Spleen (tissue), 11 donors: ENCODE measurements around the gene ZNF790. TPM values are rescaled to one million over a fixed set of nuclear protein-coding genes. Genes with fewer than 3 reads are reported as not detected.

Experiments used
- DNase-seq: peaks from one replicate; pipeline ENCODE4 v3.0.0-alpha.2; 2020
- H3K27ac ChIP-seq, 8 donors: fragments of 200-600 bp; sonication (generic) in 7 of 8; 1 replicate in 4 of 8; 2 replicates in 4 of 8; pipeline versions ENCODE4 v1.5.0 to v1.8.0; 2016 to 2021; ENCODE audit warnings: inconsistent platforms in 4 of 8, mild to moderate bottlenecking in 4 of 8, moderate library complexity in 1 of 8
- H3K27me3 ChIP-seq, 7 donors: fragments of 200-600 bp; sonication (generic) in 6 of 7; replicated peaks in 1 of 7; 1 replicate in 4 of 7; 2 replicates in 3 of 7; pipeline versions ENCODE4 v1.5.0 to v1.8.0; 2016 to 2021; ENCODE audit warnings: inconsistent platforms in 3 of 7, mild to moderate bottlenecking in 1 of 7
- H3K36me3 ChIP-seq, 6 donors: fragments of 200-600 bp; sonication (generic) in 5 of 6; 1 replicate in 4 of 6; 2 replicates in 2 of 6; pipeline versions ENCODE4 v1.5.0 to v1.8.0; 2016 to 2021; ENCODE audit warnings: inconsistent platforms in 2 of 6
- H3K4me1 ChIP-seq, 6 donors: fragments of 200-600 bp; sonication (generic) in 5 of 6; 1 replicate in 3 of 6; 2 replicates in 3 of 6; pipeline versions ENCODE4 v1.5.0 to v1.8.0; 2016 to 2021; ENCODE audit warnings: inconsistent platforms in 3 of 6
- H3K4me3 ChIP-seq, 8 donors: fragments of 200-600 bp; sonication (generic) in 7 of 8; 1 replicate in 4 of 8; 2 replicates in 4 of 8; pipeline versions ENCODE4 v1.5.0 to v1.8.0; 2016 to 2021; ENCODE audit warnings: inconsistent platforms in 4 of 8, mild to moderate bottlenecking in 4 of 8, moderate library complexity in 2 of 8
- H3K9me3 ChIP-seq, 8 donors: fragments of 200-600 bp; sonication (generic) in 7 of 8; 1 replicate in 4 of 8; 2 replicates in 4 of 8; pipeline versions ENCODE4 v1.5.0 to v1.8.0; 2016 to 2021; ENCODE audit warnings: inconsistent platforms in 4 of 8
- CTCF ChIP-seq, 11 experiments: fragments of 200-600 bp in 7 of 11; fragments of 450-650 bp in 4 of 11; sonication (generic) in 4 of 11; IDR thresholded peaks in 8 of 11; conservative IDR thresholded peaks in 3 of 11; 1 replicate in 7 of 11; 2 replicates in 4 of 11; pipeline versions ENCODE4 v1.4.0 to v1.8.0; 2016 to 2021; ENCODE audit warnings: antibody characterized with exemption in 11 of 11, inconsistent platforms in 4 of 11, mild to moderate bottlenecking in 1 of 11
- POLR2A ChIP-seq, 3 donors: fragments of 450-650 bp; IDR thresholded peaks; one replicate each; pipeline ENCODE4 v1.5.1; 2017; ENCODE audit warnings: antibody characterized with exemption in 3 of 3, mild to moderate bottlenecking in 1 of 3
- POLR2AphosphoS5 ChIP-seq, 3 donors: sonication (generic); formaldehyde crosslinking; IDR thresholded peaks; one replicate each; pipeline ENCODE4 v1.5.1; 2017; ENCODE audit warnings: antibody characterized with exemption in 3 of 3
- WGBS, 5 donors: extraction: QIAGEN DNeasy Blood & Tissue Kit in 3 of 5; methylation state at CpG; one replicate each; pipeline versions ENCODE4 v1.1.5 to v1.1.7; 2013 to 2018; 5-methylcytosine and 5-hydroxymethylcytosine counted together
- intact Hi-C: fragments of 100-400 bp; cut with DNase I; formaldehyde crosslinking; loops from one replicate; pipeline ENCODE4 v1.15.0; 2023; ENCODE audit warnings: low total_unique reads
- polyA plus RNA-seq, 3 donors: library from polyadenylated mRNA; stranded (reverse); fragments of 200-250 nt; gene quantifications; one replicate each; pipeline ENCODE4 v1.2.1, GENCODE V29; 2013
- small RNA-seq, 4 donors: library from RNA; depleted of rRNA; stranded (forward); fragments of <200 nt; gene quantifications; one replicate each; pipeline ENCODE3, GENCODE V24; 2016
- total RNA-seq, 7 donors: library from RNA; depleted of rRNA in 3 of 7; stranded (reverse); fragments of >200 nt in 3 of 7; fragmentation: NEBNext Ultra II Directional in 4 of 7; extraction: Animal tissue kit (Norgen Biotek cat#: 25700) in 4 of 7; gene quantifications; one replicate each; pipeline versions ENCODE4 v1.1.0 to v1.2.1, GENCODE V29; 2016 to 2021
- donor health status: healthy with polysubstance abuse.
- donor health status: DM: no; HTN: no; CAD: no; lungs with moderate emphysema.
- donor health status: DM: no; HTN: no; CAD: no.
- donor health status: Bipolar disorder and iron deficiency.
- donor health status: healthy.
- donor health status: DM: no; HTN: no; CAD: no.
- donor health status: DM: yes; HTN: yes; CAD: no.

Gene ZNF790
- total and polyA plus RNA-seq, 10 donors: 1.8 to 11.2 (median 6.0) TPM

GRCh38 chr19:36772311-36773222 lies 65.6 kb downstream of the ZNF790 start, which contains the start of gene ZNF850:
ZNF850 (minus strand) TSS chr19:36772807; CDS start chr19:36762606, 10,201 bp downstream.
- H3K36me3 ChIP-seq: peaks cover 0 to 25% (median 0%) of the 10 kb centered on the region in 6 donors
- DNase-seq: peak; percentile 96
- 0 to 1% (median 1%) methylated on average over 40 to 57 of the region's 57 CpGs for WGBS, 5 donors
- no peaks in the 10 kb centered on the region for H3K27me3 ChIP-seq
- peaks cover 3 to 25% (median 17%) of the 10 kb centered on the region in 6 donors for H3K4me1 ChIP-seq
- peaks cover 6 to 85% (median 74%) of the 10 kb centered on the region in 8 donors for H3K9me3 ChIP-seq
- peak within 1 kb of the TSS; percentile 72 to 94 (median 90) for H3K4me3 ChIP-seq
- peak within 1 kb of the TSS; percentile 69 to 90 (median 86) for H3K27ac ChIP-seq
- intact Hi-C loops: no loop called here
- peak; percentile 81 to 84 (median 82) for TF ChIP-seq POLR2AphosphoS5 (IDR thresholded peaks at IDR 0.05)
- peak in 1 of 3 donors; percentile 39 for TF ChIP-seq POLR2A (IDR thresholded peaks at IDR 0.05)
- TF ChIP-seq CTCF (IDR thresholded peaks at IDR 0.05 in 8 of 11, conservative IDR thresholded peaks at IDR 0.05 in 3 of 11): peak in 4 of 11 experiments; percentile 10 to 32 (median 24)

- Histone ChIP-seq H3K27me3 (no peaks in the 10 kb centered on the region), H3K4me3 (peak overlapping the region; percentile 72 to 94 (median 90)), H3K4me1 (peaks cover 3 to 25% (median 17%) of the 10 kb centered on the region in 6 donors), H3K27ac (peak overlapping the region; percentile 69 to 90 (median 86)), H3K9me3 (peaks cover 8 to 85% (median 74%) of the 10 kb centered on the region in 8 donors), H3K36me3 (peaks cover 0 to 36% (median 0%) of the 10 kb centered on the region in 6 donors)
- 3 to 7% (median 5%) methylated on average over 29 of the region's 29 CpGs for WGBS, 5 donors
- DNase-seq: peak; percentile 76
- TF ChIP-seq POLR2A (IDR thresholded peaks at IDR 0.05) (no peak), CTCF (IDR thresholded peaks at IDR 0.05 in 8 of 11, conservative IDR thresholded peaks at IDR 0.05 in 3 of 11) (no peak), POLR2AphosphoS5 (IDR thresholded peaks at IDR 0.05) (peak in 2 of 3 donors; percentile 9 to 27)
- intact Hi-C loops: no loop called here
Observed at GRCh38 chr19:36771261-36772231, 66.6 kb downstream of the ZNF790 start.

Small RNA genes lying within 50 kb of the gene (small RNA-seq; reads per million reads assigned to genes)
- gene RF00019: 0 reads per million in 4 donors

Other genes starting within 250 kb of the ZNF790 start
- gene ZNF382, start 233.1 kb downstream of the ZNF790 start, total RNA-seq: 10 to 100 TPM in 1 of 7 donors, 1 to 10 TPM in 6; 7.2 to 13.3 (median 8.8) TPM
- gene ZNF382, start 233.1 kb downstream of the ZNF790 start, polyA plus RNA-seq: 1 to 10 TPM; 2.1 to 2.6 (median 2.6) TPM
- gene ZNF461, start 171.6 kb downstream of the ZNF790 start, total RNA-seq: 10 to 100 TPM in 4 of 7 donors, 1 to 10 TPM in 3; 8.0 to 11.8 (median 10.1) TPM
- 1 to 10 TPM; 3.4 to 6.1 (median 4.4) TPM for gene ZNF461, start 171.6 kb downstream of the ZNF790 start, polyA plus RNA-seq
- 10 to 100 TPM in 4 of 7 donors, 1 to 10 TPM in 3; 7.5 to 24.1 (median 11.7) TPM for gene ZNF567, start 150.8 kb downstream of the ZNF790 start, total RNA-seq
- 1 to 10 TPM; 2.2 to 6.3 (median 3.4) TPM for gene ZNF567, start 150.8 kb downstream of the ZNF790 start, polyA plus RNA-seq
- gene ZNF850, start 65.6 kb downstream of the ZNF790 start, total RNA-seq: 1 to 10 TPM; 3.1 to 7.8 (median 4.6) TPM
- gene ZNF850, start 65.6 kb downstream of the ZNF790 start, polyA plus RNA-seq: under 1 TPM; 0.36 to 0.51 (median 0.46) TPM
- 10 to 100 TPM in 3 of 7 donors, 1 to 10 TPM in 4; 4.8 to 18.2 (median 9.8) TPM for gene ZNF345, start 12.5 kb upstream of the ZNF790 start, total RNA-seq
- 1 to 10 TPM; 2.7 to 4.6 (median 3.3) TPM for gene ZNF345, start 12.5 kb upstream of the ZNF790 start, polyA plus RNA-seq
- 1 to 10 TPM; 2.7 to 4.7 (median 4.5) TPM for gene ZNF829, start 77.9 kb upstream of the ZNF790 start, total RNA-seq
- gene ZNF829, start 77.9 kb upstream of the ZNF790 start, polyA plus RNA-seq: 1 to 10 TPM in 2 of 3 donors, under 1 TPM in 1; 0.85 to 1.3 (median 1.1) TPM
- 10 to 100 TPM in 6 of 7 donors, 1 to 10 TPM in 1; 9.5 to 16.8 (median 12.4) TPM for gene ZNF568, start 77.9 kb upstream of the ZNF790 start, total RNA-seq
- 1 to 10 TPM; 2.7 to 5.5 (median 3.0) TPM for gene ZNF568, start 77.9 kb upstream of the ZNF790 start, polyA plus RNA-seq
- 10 to 100 TPM in 6 of 7 donors, 1 to 10 TPM in 1; 8.8 to 24.3 (median 17.3) TPM for gene ZNF420, start 240.0 kb upstream of the ZNF790 start, total RNA-seq
- gene ZNF420, start 240.0 kb upstream of the ZNF790 start, polyA plus RNA-seq: 1 to 10 TPM; 5.3 to 7.1 (median 5.5) TPM